GM12878 (cell line): ENCODE results near the gene KCNQ1.

Experiments used
- CHD4 ChIP-seq: fragments of 200-600 bp; sonication (generic); IDR thresholded peaks from 2 replicates; pipeline ENCODE4 v1.6.1; 2016; ENCODE audit warnings: mild to moderate bottlenecking
- EP300 ChIP-seq, 2 experiments: fragments of 150-350 bp in 1 of 2; IDR thresholded peaks; 2 replicates each; pipeline ENCODE4 v1.6.1; 2011 to 2012; ENCODE audit warnings: low read depth in 2 of 2, low read length in 2 of 2, borderline replicate concordance in 1 of 2, improper control_type of control experiment in 1 of 2, inconsistent platforms in 1 of 2; ENCODE audit not compliant: control insufficient read depth in 1 of 2
- FOXM1 ChIP-seq: IDR thresholded peaks from 2 replicates; pipeline ENCODE4 v1.6.1; 2012; ENCODE audit warnings: low read depth, mild to moderate bottlenecking, inconsistent platforms, low read length, moderate library complexity
- GABPA ChIP-seq: IDR thresholded peaks from 2 replicates; pipeline ENCODE4 v1.6.1; 2014; ENCODE audit warnings: antibody characterized with exemption, low read depth, mild to moderate bottlenecking, inconsistent platforms
- KDM1A ChIP-seq: fragments of 200-600 bp; sonication (generic); IDR thresholded peaks from 2 replicates; pipeline ENCODE4 v1.6.1; 2016; ENCODE audit warnings: borderline replicate concordance
- NFYA ChIP-seq: IDR thresholded peaks from 2 replicates; pipeline ENCODE4 v1.6.1; 2011; ENCODE audit warnings: low read depth, mild to moderate bottlenecking, low read length, improper control_type of control experiment, borderline replicate concordance
- NR2C2 ChIP-seq: IDR thresholded peaks from 2 replicates; pipeline ENCODE4 v1.6.1; 2011; ENCODE audit warnings: borderline replicate concordance, low read depth; ENCODE audit not compliant: control insufficient read depth, insufficient read length
- NR2F1 ChIP-seq: fragments of 450-650 bp; conservative IDR thresholded peaks from 2 replicates; pipeline ENCODE4 v1.6.1; 2017; ENCODE audit warnings: mild to moderate bottlenecking
- POLR2A ChIP-seq: IDR thresholded peaks from 2 replicates; pipeline ENCODE4 v1.6.1; 2011; ENCODE audit warnings: low read depth, mild to moderate bottlenecking, low read length
- RCOR1 ChIP-seq: conservative IDR thresholded peaks from 2 replicates; pipeline ENCODE4 v1.6.1; 2012; ENCODE audit warnings: low read depth, low read length, improper control_type of control experiment
- SUZ12 ChIP-seq: fragments of 200-600 bp; sonication (generic); IDR thresholded peaks from one replicate; pipeline ENCODE4 v1.6.1; 2018; ENCODE audit warnings: antibody characterized with exemption, mild to moderate bottlenecking; ENCODE audit not compliant: unreplicated experiment
- USF2 ChIP-seq: IDR thresholded peaks from 2 replicates; pipeline ENCODE4 v1.6.1; 2011; ENCODE audit warnings: low read depth, low read length, improper control_type of control experiment, borderline replicate concordance
- TF ChIP-seq, protein P1 (sequence below): IDR thresholded peaks from 2 replicates; pipeline ENCODE4 v1.6.1; 2012; ENCODE audit warnings: mild to moderate bottlenecking, low read depth, low read length
- TF ChIP-seq, protein P2 (sequence below), 3 experiments: IDR thresholded peaks in 2 of 3; conservative IDR thresholded peaks in 1 of 3; 2 replicates each; pipeline ENCODE4 v1.5.1; 2011; ENCODE audit warnings: low read depth in 3 of 3, low read length in 3 of 3, mild to moderate bottlenecking in 3 of 3, control low read depth in 2 of 3, moderate library complexity in 2 of 3, inconsistent platforms in 1 of 3, mixed read lengths in 1 of 3; ENCODE audit not compliant: control insufficient read depth in 2 of 3, insufficient read depth in 1 of 3; ENCODE audit errors: extremely low read depth in 1 of 3

DNA sequence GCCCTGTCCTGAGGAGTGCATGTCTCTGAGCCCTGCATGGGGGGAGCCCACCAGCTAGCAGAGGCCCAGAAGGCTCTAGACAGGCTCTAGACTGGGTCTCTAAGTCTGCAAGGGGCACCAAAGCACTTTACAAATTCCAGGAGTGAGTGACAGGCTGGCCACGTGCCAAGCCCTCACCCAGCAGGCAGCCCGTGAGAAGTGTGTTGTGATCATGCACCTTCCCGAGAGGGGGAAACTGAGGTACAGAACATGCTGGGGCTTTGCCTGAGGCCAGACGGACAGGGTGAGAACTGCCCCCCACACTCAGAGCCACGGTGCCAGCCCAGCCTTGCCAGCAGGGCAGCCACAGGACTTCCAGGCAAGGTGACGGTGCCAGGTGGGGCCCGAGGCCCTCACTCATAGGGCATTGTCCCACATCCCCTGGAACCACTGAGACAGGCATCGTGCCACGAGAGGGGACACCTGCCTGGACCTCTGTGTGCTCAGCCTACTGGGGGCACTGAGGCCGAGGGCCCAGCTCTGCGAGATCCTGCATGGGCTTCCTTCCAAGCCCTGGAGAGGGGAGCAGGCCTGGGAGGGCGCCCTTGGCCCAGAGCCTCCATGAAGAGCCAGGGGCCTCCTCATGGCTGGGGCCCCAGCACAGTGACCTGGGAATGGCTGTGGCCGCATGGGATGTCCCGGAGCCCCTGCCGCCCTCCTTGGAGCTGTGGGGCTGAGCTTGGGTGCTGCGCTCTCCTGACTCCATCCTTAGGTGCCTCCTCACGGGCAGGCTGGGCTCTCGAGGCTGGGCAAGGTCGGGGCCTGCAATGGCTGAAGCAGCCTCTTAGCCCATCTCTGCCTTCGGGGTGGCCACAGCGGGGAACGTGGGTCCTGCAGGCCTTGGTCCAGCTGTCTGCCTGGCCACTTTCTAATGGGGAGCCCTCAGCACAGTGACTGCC, 133.5 kb downstream of the KCNQ1 start:
- TF ChIP-seq CHD4: no peak
- TF ChIP-seq, protein P1, sequence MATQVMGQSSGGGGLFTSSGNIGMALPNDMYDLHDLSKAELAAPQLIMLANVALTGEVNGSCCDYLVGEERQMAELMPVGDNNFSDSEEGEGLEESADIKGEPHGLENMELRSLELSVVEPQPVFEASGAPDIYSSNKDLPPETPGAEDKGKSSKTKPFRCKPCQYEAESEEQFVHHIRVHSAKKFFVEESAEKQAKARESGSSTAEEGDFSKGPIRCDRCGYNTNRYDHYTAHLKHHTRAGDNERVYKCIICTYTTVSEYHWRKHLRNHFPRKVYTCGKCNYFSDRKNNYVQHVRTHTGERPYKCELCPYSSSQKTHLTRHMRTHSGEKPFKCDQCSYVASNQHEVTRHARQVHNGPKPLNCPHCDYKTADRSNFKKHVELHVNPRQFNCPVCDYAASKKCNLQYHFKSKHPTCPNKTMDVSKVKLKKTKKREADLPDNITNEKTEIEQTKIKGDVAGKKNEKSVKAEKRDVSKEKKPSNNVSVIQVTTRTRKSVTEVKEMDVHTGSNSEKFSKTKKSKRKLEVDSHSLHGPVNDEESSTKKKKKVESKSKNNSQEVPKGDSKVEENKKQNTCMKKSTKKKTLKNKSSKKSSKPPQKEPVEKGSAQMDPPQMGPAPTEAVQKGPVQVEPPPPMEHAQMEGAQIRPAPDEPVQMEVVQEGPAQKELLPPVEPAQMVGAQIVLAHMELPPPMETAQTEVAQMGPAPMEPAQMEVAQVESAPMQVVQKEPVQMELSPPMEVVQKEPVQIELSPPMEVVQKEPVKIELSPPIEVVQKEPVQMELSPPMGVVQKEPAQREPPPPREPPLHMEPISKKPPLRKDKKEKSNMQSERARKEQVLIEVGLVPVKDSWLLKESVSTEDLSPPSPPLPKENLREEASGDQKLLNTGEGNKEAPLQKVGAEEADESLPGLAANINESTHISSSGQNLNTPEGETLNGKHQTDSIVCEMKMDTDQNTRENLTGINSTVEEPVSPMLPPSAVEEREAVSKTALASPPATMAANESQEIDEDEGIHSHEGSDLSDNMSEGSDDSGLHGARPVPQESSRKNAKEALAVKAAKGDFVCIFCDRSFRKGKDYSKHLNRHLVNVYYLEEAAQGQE: no peak
- TF ChIP-seq USF2: no peak
- no peak for TF ChIP-seq NFYA
- TF ChIP-seq, protein P2, sequence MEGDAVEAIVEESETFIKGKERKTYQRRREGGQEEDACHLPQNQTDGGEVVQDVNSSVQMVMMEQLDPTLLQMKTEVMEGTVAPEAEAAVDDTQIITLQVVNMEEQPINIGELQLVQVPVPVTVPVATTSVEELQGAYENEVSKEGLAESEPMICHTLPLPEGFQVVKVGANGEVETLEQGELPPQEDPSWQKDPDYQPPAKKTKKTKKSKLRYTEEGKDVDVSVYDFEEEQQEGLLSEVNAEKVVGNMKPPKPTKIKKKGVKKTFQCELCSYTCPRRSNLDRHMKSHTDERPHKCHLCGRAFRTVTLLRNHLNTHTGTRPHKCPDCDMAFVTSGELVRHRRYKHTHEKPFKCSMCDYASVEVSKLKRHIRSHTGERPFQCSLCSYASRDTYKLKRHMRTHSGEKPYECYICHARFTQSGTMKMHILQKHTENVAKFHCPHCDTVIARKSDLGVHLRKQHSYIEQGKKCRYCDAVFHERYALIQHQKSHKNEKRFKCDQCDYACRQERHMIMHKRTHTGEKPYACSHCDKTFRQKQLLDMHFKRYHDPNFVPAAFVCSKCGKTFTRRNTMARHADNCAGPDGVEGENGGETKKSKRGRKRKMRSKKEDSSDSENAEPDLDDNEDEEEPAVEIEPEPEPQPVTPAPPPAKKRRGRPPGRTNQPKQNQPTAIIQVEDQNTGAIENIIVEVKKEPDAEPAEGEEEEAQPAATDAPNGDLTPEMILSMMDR (IDR thresholded peaks at IDR 0.05 in 2 of 3, conservative IDR thresholded peaks at IDR 0.05 in 1 of 3; ENCODE audit: control insufficient read depth in 2 of 3, extremely low read depth in 1 of 3, insufficient read depth in 1 of 3, low read depth in 3 of 3, low read length in 3 of 3): no peak
- TF ChIP-seq SUZ12: no peak
- no peak for TF ChIP-seq GABPA
- TF ChIP-seq RCOR1: no peak
- no peak for TF ChIP-seq POLR2A
- no peak for TF ChIP-seq NR2C2
- no peak for TF ChIP-seq EP300 (IDR thresholded peaks at IDR 0.05; ENCODE audit: borderline replicate concordance in 1 of 2, control insufficient read depth in 1 of 2, low read depth in 2 of 2, low read length in 2 of 2)
- no peak for TF ChIP-seq FOXM1
- TF ChIP-seq NR2F1: no peak
- TF ChIP-seq KDM1A: no peak
